Bronchial epithelial cell (primary cell): Measurements from ENCODE around the gene MRPL16. TPM values are rescaled to one million over a fixed set of nuclear protein-coding genes. Genes with fewer than 3 reads are reported as not detected.

Experiments used
- DNase-seq: peaks from one replicate; pipeline ENCODE4 v3.0.0-alpha.2; 2010; ENCODE audit warnings: low read depth
- FAIRE-seq: peaks from 2 replicates; lab custom pipeline; 2011; peaks lifted over from hg19 to GRCh38; lab: Jason Lieb, UNC
- H3K27me3 ChIP-seq: 2 replicates; pipeline ENCODE4 v1.5.1; 2011; ENCODE audit warnings: low read length; ENCODE audit not compliant: control insufficient read depth, insufficient read depth
- H3K36me3 ChIP-seq: 2 replicates; pipeline ENCODE4 v1.5.1; 2011; ENCODE audit warnings: low read length; ENCODE audit not compliant: control insufficient read depth, insufficient read depth
- H3K4me3 ChIP-seq: 2 replicates; pipeline ENCODE4 v1.5.1; 2011; ENCODE audit warnings: mild to moderate bottlenecking, low read depth, low read length, control low read depth
- CTCF ChIP-seq: IDR thresholded peaks from 2 replicates; pipeline ENCODE4 v1.5.1; 2011; ENCODE audit warnings: mild to moderate bottlenecking, moderate library complexity, low read length, control low read depth, inconsistent platforms; ENCODE audit not compliant: insufficient read depth, severe bottlenecking
- total RNA-seq: library from RNA; depleted of rRNA; stranded (reverse); fragments of >200 nt; gene quantifications from 2 replicates; pipeline ENCODE4 v1.2.1, GENCODE V29; 2014

Gene MRPL16
- total RNA-seq, 1 donor from 2014 or later: 17.4 TPM

- H3K36me3 ChIP-seq: peaks cover 5% of the 10 kb centered on the region
- FAIRE-seq (no peak), DNase-seq (no peak)
- H3K4me3 ChIP-seq: no peak overlapping the region
- TF ChIP-seq CTCF: no peak
- H3K27me3 ChIP-seq: no peaks in the 10 kb centered on the region
Measured at GRCh38 chr11:59760771-59761170, 49.8 kb downstream of the MRPL16 start.

GRCh38 chr11:59759900-59760299 is 50.7 kb downstream of the MRPL16 start:
- Histone ChIP-seq H3K4me3 (no peak overlapping the region), H3K36me3 (peaks cover 5% of the 10 kb centered on the region), H3K27me3 (no peaks in the 10 kb centered on the region)
- TF ChIP-seq CTCF: no peak
- FAIRE-seq (no peak), DNase-seq (no peak)

- Histone ChIP-seq H3K4me3 (no peak overlapping the region), H3K36me3 (peaks cover 5% of the 10 kb centered on the region), H3K27me3 (no peaks in the 10 kb centered on the region)
- no peak for TF ChIP-seq CTCF
- FAIRE-seq: peak; percentile 13
- DNase-seq: no peak
Measured at GRCh38 chr11:59758401-59759037, 52.1 kb downstream of the MRPL16 start.

GRCh38 chr11:59756845-59757244 is 53.7 kb downstream of the MRPL16 start:
- H3K4me3 ChIP-seq: no peak overlapping the region
- DNase-seq: peak; percentile 76

GRCh38 chr11:59756558-59756840 is 54.1 kb downstream of the MRPL16 start:
- DNase-seq (peak; percentile 74), FAIRE-seq (no peak)
- Histone ChIP-seq H3K4me3 (peak overlapping the region; percentile 80), H3K36me3 (peaks cover 3% of the 10 kb centered on the region), H3K27me3 (no peaks in the 10 kb centered on the region)
- TF ChIP-seq CTCF: no peak

More at GRCh38 chr11:59756845-59757244, 53.7 kb downstream of the MRPL16 start:
- FAIRE-seq: no peak
- Histone ChIP-seq H3K27me3 (no peaks in the 10 kb centered on the region), H3K36me3 (peaks cover 3% of the 10 kb centered on the region)
- TF ChIP-seq CTCF: no peak

Other genes with a start within 250 kb of the MRPL16 start
- gene OSBP, start 195.0 kb downstream of the MRPL16 start, total RNA-seq: 32.1 and 36.6 TPM in 2 replicates
- gene PATL1, start 141.7 kb downstream of the MRPL16 start, total RNA-seq: 3.7 and 5.6 TPM in 2 replicates
- gene OR10V1, start 96.9 kb downstream of the MRPL16 start, total RNA-seq: not detected in 2 replicates
- 53.3 and 53.4 TPM in 2 replicates for gene STX3, start 55.4 kb downstream of the MRPL16 start, total RNA-seq
- not detected in 2 replicates for gene CBLIF, start 34.7 kb upstream of the MRPL16 start, total RNA-seq
- 4.2 and 27.4 TPM in 2 replicates for gene TCN1, start 55.7 kb upstream of the MRPL16 start, total RNA-seq
- not detected in 2 replicates for gene OOSP3, start 68.0 kb upstream of the MRPL16 start, total RNA-seq
- gene OOSP1, start 127.7 kb upstream of the MRPL16 start, total RNA-seq: not detected in 2 replicates
- not detected in 2 replicates for gene OOSP4A, start 153.3 kb upstream of the MRPL16 start, total RNA-seq
- not detected in 2 replicates for gene OOSP4B, start 206.4 kb upstream of the MRPL16 start, total RNA-seq
- not detected in 2 replicates for gene OOSP2, start 229.6 kb upstream of the MRPL16 start, total RNA-seq
- gene MS4A3, start 245.9 kb upstream of the MRPL16 start, total RNA-seq: not detected in 2 replicates